ENCODE measurements around the gene GTPBP4. TPM values are rescaled to one million over a fixed set of nuclear protein-coding genes. Genes with fewer than 3 reads are reported as not detected.

GTPBP4 gene
- total and polyA plus RNA-seq, 2 of the 8 experiments (the other 6 are each of a cell fraction or from before 2014, with no cell fraction given), result 16.9 to 98.1 TPM

DNA sequence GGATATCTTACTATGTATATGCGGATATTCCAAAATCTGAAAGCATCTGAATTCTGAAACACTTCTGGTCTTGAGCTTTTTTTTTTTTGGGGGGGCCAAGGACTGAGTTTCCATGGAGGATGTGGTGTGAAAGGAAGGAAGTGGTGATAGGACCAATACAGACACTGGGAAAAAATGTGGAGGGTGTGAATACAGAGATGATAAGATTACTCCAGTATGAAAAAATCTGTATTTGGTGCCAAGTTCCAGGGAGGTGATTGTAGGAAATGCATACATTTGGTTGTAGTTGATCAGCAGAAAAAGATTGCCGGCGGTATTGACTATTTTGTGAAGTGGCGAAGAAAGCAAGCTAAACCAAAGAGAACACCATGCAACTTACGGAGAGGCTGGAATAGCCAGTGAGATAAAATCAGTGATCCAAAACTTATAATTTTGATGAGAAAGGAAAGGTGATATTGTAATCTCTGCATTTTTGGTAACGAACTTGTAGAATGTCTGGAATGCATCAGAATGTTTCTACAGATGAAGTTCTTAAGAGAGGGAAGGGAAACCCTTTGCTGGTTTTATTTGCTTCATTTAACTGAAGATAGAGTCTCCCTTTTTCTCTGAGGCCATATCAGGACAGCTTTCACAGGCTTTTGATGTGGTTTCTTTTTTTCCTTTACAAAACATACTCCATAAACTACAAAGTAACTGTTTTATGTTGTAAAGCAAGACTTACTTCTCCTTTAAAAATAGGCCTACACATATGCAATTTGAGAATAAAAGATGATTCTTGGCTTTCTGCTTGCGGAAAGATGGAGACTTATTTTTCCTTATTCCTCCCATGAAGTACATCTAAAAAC, 73.9 kb downstream of the GTPBP4 start:
- H4K20me1 ChIP-seq (replicated peaks in 1 of 2; ENCODE audit: control insufficient read depth in 1 of 2, insufficient read depth in 2 of 2, low read length in 2 of 2), result peaks cover 1 to 3% of the 10 kb centered on the region in 2 experiments
- no peaks in the 10 kb centered on the region for H3K36me3 ChIP-seq (ENCODE audit: control insufficient read depth in 2 of 4, insufficient read depth in 4 of 4, low read length in 3 of 4)
- POLR2A ChIA-PET (ENCODE audit: partially characterized antibody), result interaction anchor here (0.5 to 1.3 kb wide), 3 partner anchors 13 to 134 kb away, joined by 3 to 5 read pairs (median 4); partner anchors contain the start of gene IDI1
- no peak overlapping the region for H3K23ac ChIP-seq (ENCODE audit: insufficient read length)
- H3K56ac ChIP-seq (replicated peaks; ENCODE audit: insufficient read length, low read depth, low read length), result no peak overlapping the region
- H2BK15ac ChIP-seq (ENCODE audit: low read length), result no peak overlapping the region
- no peak for TF ChIP-seq SIRT6 (IDR thresholded peaks at IDR 0.05; ENCODE audit: low read length)
- TF ChIP-seq, protein P1, sequence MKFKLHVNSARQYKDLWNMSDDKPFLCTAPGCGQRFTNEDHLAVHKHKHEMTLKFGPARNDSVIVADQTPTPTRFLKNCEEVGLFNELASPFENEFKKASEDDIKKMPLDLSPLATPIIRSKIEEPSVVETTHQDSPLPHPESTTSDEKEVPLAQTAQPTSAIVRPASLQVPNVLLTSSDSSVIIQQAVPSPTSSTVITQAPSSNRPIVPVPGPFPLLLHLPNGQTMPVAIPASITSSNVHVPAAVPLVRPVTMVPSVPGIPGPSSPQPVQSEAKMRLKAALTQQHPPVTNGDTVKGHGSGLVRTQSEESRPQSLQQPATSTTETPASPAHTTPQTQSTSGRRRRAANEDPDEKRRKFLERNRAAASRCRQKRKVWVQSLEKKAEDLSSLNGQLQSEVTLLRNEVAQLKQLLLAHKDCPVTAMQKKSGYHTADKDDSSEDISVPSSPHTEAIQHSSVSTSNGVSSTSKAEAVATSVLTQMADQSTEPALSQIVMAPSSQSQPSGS (IDR thresholded peaks at IDR 0.05; ENCODE audit: low read length), result no peak
- no peak for TF ChIP-seq PHF8 (conservative IDR thresholded peaks at IDR 0.05; ENCODE audit: low read depth, low read length)
- TF ChIP-seq SRF (IDR thresholded peaks at IDR 0.05; ENCODE audit: low read depth, low read length), result no peak
- TF ChIP-seq YY1 (IDR thresholded peaks at IDR 0.05; ENCODE audit: low read depth, low read length), result no peak
- TF ChIP-seq RAD21 (IDR thresholded peaks at IDR 0.05 in 1 of 2, conservative IDR thresholded peaks at IDR 0.05 in 1 of 2; ENCODE audit: low read depth in 2 of 2, low read length in 2 of 2), result no peak
- TF ChIP-seq POU5F1 (IDR thresholded peaks at IDR 0.05; ENCODE audit: low read depth, low read length), result no peak
- H3K4me2 ChIP-seq (ENCODE audit: insufficient read depth in 1 of 2, low read depth in 2 of 2, low read length in 2 of 2), result no peak overlapping the region
- WGBS, 2 experiments (ENCODE audit: extremely low coverage in 1 of 2, insufficient coverage in 1 of 2, insufficient read length in 1 of 2, insufficient replicate concordance in 2 of 2, low coverage in 1 of 2, low lambda C conversion rate in 2 of 2, missing lambda C conversion rate in 1 of 2), result 92% methylated on average over 7 of the region's 7 CpGs; no CpG with 5 or more reads in 1 of the 2 experiments
- no peak overlapping the region for H2AFZ ChIP-seq (ENCODE audit: low read length)
- no peak overlapping the region for H3K9ac ChIP-seq (replicated peaks in 1 of 4; ENCODE audit: extremely low read depth in 1 of 4, low read depth in 3 of 4, low read length in 3 of 4)
- DNase-seq (ENCODE audit: low read depth in 1 of 2, low spot score in 2 of 2) (no peak), FAIRE-seq (no peak)
- H3K4me1 ChIP-seq (replicated peaks in 1 of 4; ENCODE audit: control insufficient read depth in 3 of 4, insufficient read depth in 4 of 4, low read length in 3 of 4), result peaks cover 0 to 7% (median 1%) of the 10 kb centered on the region in 4 experiments; a peak in 3 of 7 replicates
- H3K23me2 ChIP-seq (ENCODE audit: low read depth, low read length), result no peaks in the 10 kb centered on the region
- peaks cover 10% of the 10 kb centered on the region; the same call in 1 of the 2 replicates for H3K79me1 ChIP-seq (ENCODE audit: low read depth, low read length)
- no peak overlapping the region for H2AK5ac ChIP-seq (ENCODE audit: low read depth, low read length)
- no peaks in the 10 kb centered on the region for H3K9me3 ChIP-seq (ENCODE audit: insufficient read depth in 2 of 2, low read depth in 1 of 2, low read length in 1 of 2)
- H2BK5ac ChIP-seq (ENCODE audit: low read depth, low read length), result no peak overlapping the region
- H3K18ac ChIP-seq (ENCODE audit: extremely low read depth, low read length), result no peak overlapping the region
- CTCF ChIA-PET (ENCODE audit: partially characterized antibody), result interaction anchor here (0.7 to 1.5 kb wide), 2 partner anchors 12 to 189 kb away, joined by 3 to 4 read pairs; no protein-coding TSS in a partner anchor
- no peak overlapping the region for H2BK20ac ChIP-seq (ENCODE audit: low read length)
- H3K79me2 ChIP-seq (ENCODE audit: control insufficient read depth in 1 of 2, insufficient read depth in 2 of 2, low read length in 2 of 2), result peaks cover 3 to 48% of the 10 kb centered on the region in 2 experiments; a peak in 3 of 4 replicates
- no peak overlapping the region for H2BK12ac ChIP-seq (ENCODE audit: low read depth, low read length)
- H3K14ac ChIP-seq (ENCODE audit: insufficient read length), result no peak overlapping the region
- no peak overlapping the region for H4K5ac ChIP-seq (ENCODE audit: insufficient read length, low read depth, low read length)
- H3K4me3 ChIP-seq (ENCODE audit: extremely low read depth in 1 of 4, insufficient read depth in 2 of 4, low read depth in 3 of 4, low read length in 4 of 4), result no peak overlapping the region
- H2BK120ac ChIP-seq (replicated peaks; ENCODE audit: low read depth, low read length), result no peak overlapping the region
- no peak overlapping the region for H3K27ac ChIP-seq (ENCODE audit: low read depth, low read length)
- H3K27me3 ChIP-seq (replicated peaks in 1 of 4; ENCODE audit: control insufficient read depth in 3 of 4, extremely low read depth in 1 of 4, insufficient read depth in 3 of 4, low read length in 3 of 4), result no peaks in the 10 kb centered on the region
- H4K8ac ChIP-seq (ENCODE audit: extremely low read depth, insufficient read depth, low read length), result no peak overlapping the region
- H3K4ac ChIP-seq (replicated peaks; ENCODE audit: insufficient read length, low read depth, low read length), result no peak overlapping the region
- no peak overlapping the region for H4K91ac ChIP-seq (replicated peaks; ENCODE audit: insufficient read length, low read length)

Measured in H1 (cell line).